GM19455 (cell line): Measurements from ENCODE around the gene CNTN4.

Experiments
- ATAC-seq: cut with Tn5 transposase; IDR thresholded peaks from one replicate; pipeline ENCODE4 v1.9.1; 2021; ENCODE audit not compliant: unreplicated experiment

CNTN4 gene

GRCh38 chr3:3081381-3082233 is 982.9 kb downstream of the CNTN4 start:
- peak; percentile 49 for ATAC-seq

GRCh38 chr3:3082234-3082924 is 983.7 kb downstream of the CNTN4 start:
- ATAC-seq, result peak; percentile 92

- ATAC-seq, result no peak
These were observed 986.2 kb downstream of the CNTN4 start for GRCh38 chr3:3084890-3085289.

GRCh38 chr3:3085782-3086181 is 987.1 kb downstream of the CNTN4 start:
- ATAC-seq, result no peak

- ATAC-seq, result no peak
These were observed 987.6 kb downstream of the CNTN4 start for GRCh38 chr3:3086239-3086638.

GRCh38 chr3:3087279-3087678 is 988.6 kb downstream of the CNTN4 start:
- ATAC-seq, result no peak

- no peak for ATAC-seq
These were observed 989.2 kb downstream of the CNTN4 start for GRCh38 chr3:3087716-3088465.

- peak; percentile 96 for ATAC-seq
These were observed 990.4 kb downstream of the CNTN4 start for GRCh38 chr3:3089017-3089416.

GRCh38 chr3:3097958-3098357 is 999.3 kb downstream of the CNTN4 start:
- no peak for ATAC-seq

GRCh38 chr3:3101660-3102458 is 1003.2 kb downstream of the CNTN4 start:
- ATAC-seq, result peak; percentile 70

- ATAC-seq, result no peak
These were observed 1004.1 kb downstream of the CNTN4 start for GRCh38 chr3:3102751-3103150.

GRCh38 chr3:3105246-3105645 is 1006.6 kb downstream of the CNTN4 start:
- no peak for ATAC-seq

- no peak for ATAC-seq
These were observed 1007.1 kb downstream of the CNTN4 start for GRCh38 chr3:3105815-3106214.

- ATAC-seq, result no peak
These were observed 1008.5 kb downstream of the CNTN4 start for GRCh38 chr3:3107181-3107580.
